ENCODE data around the gene PPID.
"Not testable (repeated sequence)": the region's sequence is repeated elsewhere in the genome, so short reads cannot be mapped to it uniquely, and the experiment has no call there.

The PPID gene

GRCh38 chr4:158755819-158756218 lies 32.6 kb upstream of the PPID start:
- peaks cover 11% of the 10 kb centered on the region for H3K27me3 Mint-ChIP-seq
- H3K9me3 Mint-ChIP-seq (ENCODE audit: low read depth); H3K27ac Mint-ChIP-seq; H3K4me1 Mint-ChIP-seq (ENCODE audit: low read depth); H3K4me3 Mint-ChIP-seq; H3K36me3 Mint-ChIP-seq: not testable (repeated sequence)

- H3K4me1 Mint-ChIP-seq (ENCODE audit: low read depth) = no peaks in the 10 kb centered on the region
- no peak overlapping the region for H3K27ac Mint-ChIP-seq
- no peak overlapping the region for H3K4me3 Mint-ChIP-seq
- H3K9me3 Mint-ChIP-seq (ENCODE audit: low read depth) = no peaks in the 10 kb centered on the region
- H3K36me3 Mint-ChIP-seq = peaks cover 7% of the 10 kb centered on the region
- H3K27me3 Mint-ChIP-seq = peaks cover 11% of the 10 kb centered on the region
These were observed 31.4 kb upstream of the PPID start for GRCh38 chr4:158754385-158755180.

DNA sequence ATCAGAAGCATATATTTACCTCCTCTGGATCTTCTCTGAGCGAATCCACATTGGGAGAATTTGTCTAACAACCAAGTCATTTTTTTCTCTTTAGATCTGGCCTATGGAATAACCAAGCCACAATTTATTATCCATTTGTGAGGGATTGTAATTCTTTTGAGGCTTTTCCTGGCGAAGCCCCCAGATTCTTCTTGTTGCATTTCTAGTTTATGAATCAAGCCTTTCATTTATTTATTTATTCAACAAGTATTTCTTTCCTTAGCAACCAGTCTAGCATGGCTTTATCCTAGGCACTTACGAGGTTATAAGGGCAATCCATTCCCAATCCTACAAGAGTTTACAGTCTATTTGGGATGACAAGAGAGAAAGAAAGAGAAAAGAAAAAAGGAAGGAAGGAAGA lies 27.2 kb upstream of the PPID start:
- Mint-ChIP-seq H3K27ac (no peak overlapping the region), H3K36me3 (no peaks in the 10 kb centered on the region), H3K4me3 (no peak overlapping the region), H3K9me3 (ENCODE audit: low read depth) (no peaks in the 10 kb centered on the region), H3K27me3 (no peaks in the 10 kb centered on the region), H3K4me1 (ENCODE audit: low read depth) (no peaks in the 10 kb centered on the region)

- H3K27me3 Mint-ChIP-seq; H3K4me1 Mint-ChIP-seq (ENCODE audit: low read depth); H3K4me3 Mint-ChIP-seq; H3K27ac Mint-ChIP-seq; H3K9me3 Mint-ChIP-seq (ENCODE audit: low read depth); H3K36me3 Mint-ChIP-seq: not testable (repeated sequence)
These were observed 23.3 kb upstream of the PPID start for GRCh38 chr4:158746537-158746936.

DNA sequence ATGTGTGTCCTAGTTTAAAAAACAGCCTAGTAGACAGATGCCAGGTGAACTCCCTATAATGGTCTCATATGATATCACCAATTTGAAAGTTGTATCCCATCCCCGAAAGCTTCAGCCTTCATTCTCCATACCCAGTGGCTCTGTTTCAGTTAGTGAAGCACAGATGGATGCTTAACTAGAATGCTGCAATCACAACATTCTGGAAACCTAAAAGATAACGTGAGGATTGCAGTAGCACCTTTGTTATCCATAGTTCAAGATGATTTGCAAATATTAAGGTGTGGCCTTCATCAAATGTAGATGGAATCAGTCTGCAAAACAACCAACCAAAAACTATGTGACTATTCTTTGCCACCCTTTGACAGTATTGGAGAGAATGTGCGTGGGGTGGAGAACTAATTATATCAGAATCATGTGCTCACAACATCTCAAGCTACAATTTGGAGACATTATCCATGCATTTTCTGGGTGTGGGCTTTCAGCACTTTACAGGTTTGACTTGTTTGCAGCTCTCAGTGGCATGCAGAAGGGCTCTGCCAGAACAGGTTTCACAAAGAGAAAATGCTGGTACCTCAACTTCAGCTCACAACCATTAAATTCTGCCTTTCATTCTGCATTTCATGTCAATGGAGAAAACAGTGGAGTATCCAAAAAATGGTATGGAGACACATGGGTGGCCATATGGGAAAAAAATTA lies 18.3 kb upstream of the PPID start:
- Mint-ChIP-seq H3K4me3 (no peak overlapping the region), H3K27me3 (no peaks in the 10 kb centered on the region)

DNA sequence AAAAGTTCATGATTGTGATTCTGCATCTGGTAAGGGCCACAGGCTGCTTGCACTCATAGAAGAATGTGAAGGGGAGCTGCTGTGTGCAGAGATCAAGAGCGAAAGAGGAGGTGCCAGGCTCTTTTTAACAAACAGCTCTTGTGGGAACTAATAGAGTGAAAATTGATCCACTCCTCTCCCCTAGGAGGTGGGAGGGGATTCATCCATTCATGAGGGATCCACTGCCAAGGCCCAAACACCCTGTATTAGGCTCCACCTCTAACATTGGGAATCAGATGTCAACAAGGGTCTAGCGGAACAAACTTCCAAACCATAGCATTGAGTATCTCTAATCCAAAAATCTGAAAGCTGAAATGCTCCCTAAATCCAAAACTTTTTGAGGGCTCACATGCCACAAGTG lies 16.4 kb upstream of the PPID start:
- no peak overlapping the region for H3K27ac Mint-ChIP-seq
- no peaks in the 10 kb centered on the region for H3K9me3 Mint-ChIP-seq (ENCODE audit: low read depth)
- H3K27me3 Mint-ChIP-seq = peaks cover 2% of the 10 kb centered on the region
- no peaks in the 10 kb centered on the region for H3K4me1 Mint-ChIP-seq (ENCODE audit: low read depth)
- H3K4me3 Mint-ChIP-seq = no peak overlapping the region
- no peaks in the 10 kb centered on the region for H3K36me3 Mint-ChIP-seq

More for the DNA sequence above, 18.3 kb upstream of the PPID start:
- Mint-ChIP-seq H3K9me3 (ENCODE audit: low read depth) (no peaks in the 10 kb centered on the region), H3K4me1 (ENCODE audit: low read depth) (no peaks in the 10 kb centered on the region), H3K27ac (no peak overlapping the region), H3K36me3 (no peaks in the 10 kb centered on the region)

DNA sequence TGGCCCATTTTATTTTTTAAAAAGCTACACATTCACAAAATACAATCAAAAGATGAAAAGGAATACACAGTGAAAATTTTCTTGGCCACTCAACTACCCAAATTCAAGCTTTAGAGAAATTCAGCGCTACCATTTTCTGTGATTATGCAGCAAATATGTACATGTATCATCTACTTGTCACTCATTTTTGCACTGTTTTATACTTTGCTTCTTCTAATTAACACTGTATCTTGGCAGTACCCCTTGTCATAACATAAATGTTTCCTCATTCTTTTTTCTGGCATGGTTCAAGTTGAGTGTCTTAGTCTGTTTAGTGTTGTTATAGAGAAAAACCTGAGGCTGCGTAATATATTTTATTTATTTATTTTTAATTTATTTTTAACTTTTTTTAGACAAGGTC lies 15.7 kb upstream of the PPID start:
- H3K9me3 Mint-ChIP-seq (ENCODE audit: low read depth) = no peaks in the 10 kb centered on the region
- H3K4me3 Mint-ChIP-seq = no peak overlapping the region
- H3K27me3 Mint-ChIP-seq = peaks cover 2% of the 10 kb centered on the region
- no peaks in the 10 kb centered on the region for H3K36me3 Mint-ChIP-seq
- no peaks in the 10 kb centered on the region for H3K4me1 Mint-ChIP-seq (ENCODE audit: low read depth)
- H3K27ac Mint-ChIP-seq = no peak overlapping the region

GRCh38 chr4:158729716-158730559 lies 6.7 kb upstream of the PPID start:
- H3K27ac Mint-ChIP-seq = no peak overlapping the region
- H3K4me3 Mint-ChIP-seq = no peak overlapping the region
- H3K36me3 Mint-ChIP-seq = no peaks in the 10 kb centered on the region
- H3K9me3 Mint-ChIP-seq (ENCODE audit: low read depth) = no peaks in the 10 kb centered on the region
- peaks cover 13% of the 10 kb centered on the region for H3K27me3 Mint-ChIP-seq
- H3K4me1 Mint-ChIP-seq (ENCODE audit: low read depth) = peaks cover 5% of the 10 kb centered on the region

GRCh38 chr4:158728236-158728635 lies 5.0 kb upstream of the PPID start:
- Mint-ChIP-seq H3K36me3 (no peaks in the 10 kb centered on the region), H3K4me1 (ENCODE audit: low read depth) (peaks cover 12% of the 10 kb centered on the region), H3K27ac (no peak overlapping the region), H3K27me3 (peaks cover 13% of the 10 kb centered on the region), H3K4me3 (no peak overlapping the region), H3K9me3 (ENCODE audit: low read depth) (no peaks in the 10 kb centered on the region)

- H3K27ac Mint-ChIP-seq = no peak overlapping the region
- H3K27me3 Mint-ChIP-seq = peaks cover 13% of the 10 kb centered on the region
- peaks cover 21% of the 10 kb centered on the region for H3K4me1 Mint-ChIP-seq (ENCODE audit: low read depth)
- H3K9me3 Mint-ChIP-seq (ENCODE audit: low read depth) = no peaks in the 10 kb centered on the region
- peaks cover 3% of the 10 kb centered on the region for H3K36me3 Mint-ChIP-seq
- no peak overlapping the region for H3K4me3 Mint-ChIP-seq
These were observed 3.4 kb upstream of the PPID start for GRCh38 chr4:158726633-158727032.

DNA sequence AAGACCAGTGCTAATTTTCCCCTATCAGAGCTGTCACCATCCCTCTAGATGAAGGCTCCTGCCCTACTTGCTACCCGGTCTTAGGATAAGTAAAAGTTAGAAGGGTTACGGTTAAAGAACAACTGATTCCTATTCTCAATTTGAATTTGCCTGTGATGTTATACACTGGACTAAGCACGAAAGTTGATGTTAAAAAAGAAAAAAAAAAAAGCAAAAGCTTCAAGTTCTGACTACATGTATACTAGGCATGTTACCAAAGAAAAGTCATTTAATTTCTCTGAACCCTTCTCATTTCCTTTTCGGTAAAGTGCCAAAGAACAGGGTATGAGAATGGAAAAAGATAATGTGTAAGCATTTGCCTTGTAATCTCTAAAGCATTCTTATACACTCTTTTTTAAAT lies 1.4 kb upstream of the PPID start:
- Mint-ChIP-seq H3K4me1 (ENCODE audit: low read depth) (peaks cover 27% of the 10 kb centered on the region), H3K27ac (peak overlapping the region; percentile 78), H3K27me3 (peaks cover 10% of the 10 kb centered on the region), H3K9me3 (ENCODE audit: low read depth) (no peaks in the 10 kb centered on the region), H3K36me3 (peaks cover 10% of the 10 kb centered on the region), H3K4me3 (peak overlapping the region; percentile 96)

GRCh38 chr4:158722291-158722916 lies 792 bp downstream of the PPID start:
- Mint-ChIP-seq H3K4me3 (peak overlapping the region; percentile 96), H3K36me3 (peaks cover 16% of the 10 kb centered on the region), H3K27me3 (peaks cover 4% of the 10 kb centered on the region)

GRCh38 chr4:158721680-158722079 lies 1.5 kb downstream of the PPID start:
- Mint-ChIP-seq H3K9me3 (ENCODE audit: low read depth) (no peaks in the 10 kb centered on the region), H3K4me1 (ENCODE audit: low read depth) (peaks cover 37% of the 10 kb centered on the region), H3K27me3 (peaks cover 1% of the 10 kb centered on the region), H3K36me3 (peaks cover 16% of the 10 kb centered on the region), H3K27ac (peak overlapping the region; percentile 99), H3K4me3 (peak overlapping the region; percentile 96)

More at GRCh38 chr4:158722291-158722916, 792 bp downstream of the PPID start:
- Mint-ChIP-seq H3K9me3 (ENCODE audit: low read depth) (no peaks in the 10 kb centered on the region), H3K4me1 (ENCODE audit: low read depth) (peaks cover 37% of the 10 kb centered on the region), H3K27ac (peak overlapping the region; percentile 99)

- Mint-ChIP-seq H3K36me3 (peaks cover 10% of the 10 kb centered on the region), H3K4me1 (ENCODE audit: low read depth) (peaks cover 17% of the 10 kb centered on the region), H3K4me3 (no peak overlapping the region), H3K27me3 (no peaks in the 10 kb centered on the region), H3K9me3 (ENCODE audit: low read depth) (no peaks in the 10 kb centered on the region), H3K27ac (no peak overlapping the region)
These were observed 7.4 kb downstream of the PPID start for GRCh38 chr4:158715802-158716201.
